ENCODE measurements around the gene TFG.
"Not testable (repeated sequence)": the region's sequence is repeated elsewhere in the genome, so short reads cannot be mapped to it uniquely, and the experiment has no call there.

TFG gene

GRCh38 chr3:100708989-100709841, at the start of gene TFG:
Gene TFG, plus strand, starts transcription at chr3:100709494. Its CDS starts 4,192 bp downstream, at chr3:100713686.
- peaks cover 27% of the 10 kb centered on the region for H3K79me2 ChIP-seq
- TF ChIP-seq CTCF (IDR thresholded peaks at IDR 0.05) = no peak

DNA sequence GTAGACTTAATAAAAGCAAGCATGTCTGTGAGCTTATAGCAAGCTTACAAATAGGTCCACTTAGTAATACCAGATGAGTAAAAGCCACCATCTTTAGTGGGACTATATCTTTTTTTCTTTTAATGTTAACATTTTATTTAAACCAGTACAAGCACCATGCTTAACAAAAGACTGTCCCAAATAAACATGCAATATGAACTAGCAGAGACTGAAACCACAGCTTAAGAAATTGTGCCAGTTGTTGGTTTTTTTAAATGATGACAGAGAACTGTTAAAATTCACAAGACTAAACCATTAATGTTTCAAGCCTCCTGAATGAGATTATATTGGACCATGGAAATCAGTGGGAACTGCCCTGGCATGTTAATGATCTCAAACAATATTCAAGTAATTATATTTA, 48.0 kb upstream of the TFG start:
- not testable (repeated sequence) for H3K27me3 ChIP-seq (ENCODE audit: control insufficient read depth, insufficient read depth, low read length); H3K9me3 ChIP-seq (ENCODE audit: control insufficient read depth, low read length); H3K27ac ChIP-seq

More at GRCh38 chr3:100708989-100709841, at the start of gene TFG:
- Histone ChIP-seq H3K27ac (peak within 1 kb of the TSS; percentile 90), H3K4me1 (peaks cover 5% of the 10 kb centered on the region), H3K9me3 (ENCODE audit: control insufficient read depth, low read length) (no peaks in the 10 kb centered on the region), H2AFZ (peak within 1 kb of the TSS; percentile 89), H3K27me3 (ENCODE audit: control insufficient read depth, insufficient read depth, low read length) (no peaks in the 10 kb centered on the region), H3K36me3 (ENCODE audit: control insufficient read depth, insufficient read depth, low read length) (no peaks in the 10 kb centered on the region), H3K4me3 (ENCODE audit: low read depth, low read length) (peak within 1 kb of the TSS; percentile 73), H3K4me2 (ENCODE audit: low read length) (peak within 1 kb of the TSS; percentile 89), H3K9ac (peak within 1 kb of the TSS; percentile 58)

DNA sequence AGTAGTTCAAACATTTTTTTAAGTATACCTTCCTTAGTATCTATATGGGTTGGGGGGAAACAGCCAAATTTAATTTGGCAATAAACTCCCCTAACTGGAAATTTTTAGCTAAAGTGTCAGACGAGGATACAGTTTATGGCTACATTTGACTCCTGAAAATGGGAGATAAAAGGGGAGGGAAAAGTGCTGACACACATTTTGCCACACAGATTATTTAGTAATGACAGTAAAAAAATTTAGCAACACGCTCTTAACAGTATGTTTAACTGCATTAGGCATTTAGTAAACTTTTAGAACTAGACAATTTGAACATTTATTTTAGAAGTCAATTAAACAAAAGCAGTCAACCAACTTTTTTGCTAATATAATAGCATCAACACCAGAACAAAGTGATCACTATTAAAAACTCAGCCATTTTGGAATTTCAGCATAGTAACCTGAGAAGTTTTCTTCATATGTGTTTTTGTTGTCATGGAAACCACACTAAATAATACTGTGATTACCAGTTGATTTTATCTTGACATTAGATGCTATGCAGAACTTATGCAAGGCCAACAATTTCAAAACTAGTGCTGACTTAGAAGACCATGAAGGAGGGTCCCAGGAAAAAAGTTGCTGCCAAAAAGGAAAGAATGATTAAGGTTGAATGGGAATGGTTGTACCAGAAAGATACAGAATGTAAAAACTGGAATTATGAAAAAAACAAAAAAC, 47.0 kb upstream of the TFG start:
- no peak overlapping the region for H3K9ac ChIP-seq
- H3K27ac ChIP-seq = no peak overlapping the region
- no peaks in the 10 kb centered on the region for H3K9me3 ChIP-seq (ENCODE audit: control insufficient read depth, low read length)
- H2AFZ ChIP-seq = no peak overlapping the region
- no peaks in the 10 kb centered on the region for H3K27me3 ChIP-seq (ENCODE audit: control insufficient read depth, insufficient read depth, low read length)
- no peaks in the 10 kb centered on the region for H3K36me3 ChIP-seq (ENCODE audit: control insufficient read depth, insufficient read depth, low read length)
- TF ChIP-seq CTCF (IDR thresholded peaks at IDR 0.05) = no peak
- H3K4me1 ChIP-seq = no peaks in the 10 kb centered on the region
- no peak overlapping the region for H3K4me3 ChIP-seq (ENCODE audit: low read depth, low read length)
- no peaks in the 10 kb centered on the region for H3K79me2 ChIP-seq
- no peak overlapping the region for H3K4me2 ChIP-seq (ENCODE audit: low read length)

More for the DNA sequence above, 48.0 kb upstream of the TFG start:
- H3K79me2 ChIP-seq; H3K9ac ChIP-seq; H2AFZ ChIP-seq; H3K4me3 ChIP-seq (ENCODE audit: low read depth, low read length); H3K4me1 ChIP-seq; H3K36me3 ChIP-seq (ENCODE audit: control insufficient read depth, insufficient read depth, low read length); H3K4me2 ChIP-seq (ENCODE audit: low read length): not testable (repeated sequence)

DNA sequence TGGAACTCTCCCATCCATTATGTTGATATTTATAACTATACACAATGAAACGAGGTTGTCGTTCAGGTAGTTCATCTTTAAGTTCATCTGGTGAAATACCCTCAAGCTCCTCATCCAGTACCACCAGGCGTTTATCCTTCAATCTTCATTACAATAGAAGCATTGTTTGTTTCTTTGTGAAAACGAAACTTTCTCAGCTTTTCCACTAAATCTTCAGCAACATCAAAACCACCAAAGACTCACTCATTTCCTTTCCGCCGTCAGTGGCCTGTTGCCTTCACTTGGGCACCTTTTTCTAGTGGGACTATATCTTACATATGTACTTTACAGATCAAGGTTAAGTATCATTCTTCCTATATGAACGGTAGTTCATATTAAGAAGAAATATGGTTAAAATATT, 44.1 kb upstream of the TFG start:
- Histone ChIP-seq H3K9ac (no peak overlapping the region), H3K36me3 (ENCODE audit: control insufficient read depth, insufficient read depth, low read length) (no peaks in the 10 kb centered on the region), H3K4me3 (ENCODE audit: low read depth, low read length) (no peak overlapping the region), H3K27ac (no peak overlapping the region), H3K9me3 (ENCODE audit: control insufficient read depth, low read length) (no peaks in the 10 kb centered on the region), H3K4me2 (ENCODE audit: low read length) (no peak overlapping the region), H2AFZ (no peak overlapping the region), H3K27me3 (ENCODE audit: control insufficient read depth, insufficient read depth, low read length) (no peaks in the 10 kb centered on the region), H3K79me2 (no peaks in the 10 kb centered on the region), H3K4me1 (no peaks in the 10 kb centered on the region)
- no peak for TF ChIP-seq CTCF (IDR thresholded peaks at IDR 0.05)

GRCh38 chr3:100666699-100667098, 42.6 kb upstream of the TFG start:
- not testable (repeated sequence) for H3K4me2 ChIP-seq (ENCODE audit: low read length); H3K27me3 ChIP-seq (ENCODE audit: control insufficient read depth, insufficient read depth, low read length); H3K4me1 ChIP-seq; H3K9me3 ChIP-seq (ENCODE audit: control insufficient read depth, low read length); H3K36me3 ChIP-seq (ENCODE audit: control insufficient read depth, insufficient read depth, low read length); H3K4me3 ChIP-seq (ENCODE audit: low read depth, low read length); H2AFZ ChIP-seq; H3K9ac ChIP-seq; H3K27ac ChIP-seq; H3K79me2 ChIP-seq

DNA sequence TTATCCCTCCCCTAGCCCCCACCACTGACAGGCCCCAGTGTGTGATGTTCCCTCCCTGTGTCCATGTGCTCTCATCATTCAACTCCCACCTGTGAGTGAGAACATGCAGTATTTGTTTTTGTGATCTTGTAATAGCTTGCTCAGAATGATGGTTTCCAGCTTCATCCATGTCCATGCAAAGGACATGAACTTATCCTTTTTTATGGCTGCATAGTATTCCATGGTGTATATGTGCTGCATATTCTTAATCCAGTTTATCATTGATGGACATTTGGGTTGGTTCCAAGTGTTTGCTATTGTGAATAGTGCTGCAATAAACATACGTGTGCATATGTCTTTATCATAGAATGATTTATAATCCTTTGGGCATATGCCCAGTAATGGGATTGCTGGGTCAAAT, 42.0 kb upstream of the TFG start:
- not testable (repeated sequence) for H3K9ac ChIP-seq; H3K9me3 ChIP-seq (ENCODE audit: control insufficient read depth, low read length); H3K36me3 ChIP-seq (ENCODE audit: control insufficient read depth, insufficient read depth, low read length); H3K4me3 ChIP-seq (ENCODE audit: low read depth, low read length); H3K79me2 ChIP-seq; H3K4me2 ChIP-seq (ENCODE audit: low read length); H2AFZ ChIP-seq; H3K4me1 ChIP-seq; H3K27ac ChIP-seq; H3K27me3 ChIP-seq (ENCODE audit: control insufficient read depth, insufficient read depth, low read length)

- H3K27me3 ChIP-seq (ENCODE audit: control insufficient read depth, insufficient read depth, low read length); H3K4me3 ChIP-seq (ENCODE audit: low read depth, low read length); H2AFZ ChIP-seq; H3K79me2 ChIP-seq; H3K9me3 ChIP-seq (ENCODE audit: control insufficient read depth, low read length); H3K9ac ChIP-seq; H3K4me2 ChIP-seq (ENCODE audit: low read length); H3K4me1 ChIP-seq; H3K27ac ChIP-seq; H3K36me3 ChIP-seq (ENCODE audit: control insufficient read depth, insufficient read depth, low read length): not testable (repeated sequence)
Observed at GRCh38 chr3:100670995-100671394, 38.3 kb upstream of the TFG start.

Data from parathyroid adenoma (tissue), 2 donors.